Neural progenitor cell (in vitro differentiated cells): ENCODE results near the gene ACO2.

ENCODE experiments used
- CTCF ChIP-seq: fragments of 200-600 bp; sonication (generic); IDR thresholded peaks from 2 replicates; pipeline ENCODE4 v1.5.1; 2017; ENCODE audit warnings: antibody characterized with exemption, mild to moderate bottlenecking
- EZH2 ChIP-seq: fragments of 200-600 bp; sonication (generic); IDR thresholded peaks from 2 replicates; pipeline ENCODE4 v1.6.1; 2017; ENCODE audit warnings: antibody characterized with exemption, mild to moderate bottlenecking, moderate library complexity
- EZH2phosphoT487 ChIP-seq: fragments of 200-600 bp; sonication (generic); IDR thresholded peaks from 2 replicates; pipeline ENCODE4 v1.6.1; 2017; ENCODE audit warnings: antibody characterized with exemption

GRCh38 chr22:41488076-41488475 lies 19.2 kb downstream of the ACO2 start:
- no peak for TF ChIP-seq CTCF
- no peak for TF ChIP-seq EZH2
- no peak for TF ChIP-seq EZH2phosphoT487
